Left hindlimb (tissue), 1 donor: ENCODE measurements around the gene MSLN.

Experiments
- DNase-seq: peaks from one replicate; pipeline ENCODE4 v3.0.0-alpha.2; 2018

MSLN gene

GRCh38 chr16:778447-778846, 17.9 kb downstream of the MSLN start:
- DNase-seq, result no peak

GRCh38 chr16:778909-779527, 18.5 kb downstream of the MSLN start:
- DNase-seq, result no peak

GRCh38 chr16:779561-779960, 19.0 kb downstream of the MSLN start:
- DNase-seq, result no peak

GRCh38 chr16:780296-780695, 19.8 kb downstream of the MSLN start:
- no peak for DNase-seq

GRCh38 chr16:781346-782010, 20.9 kb downstream of the MSLN start:
- no peak for DNase-seq

GRCh38 chr16:782258-782657, 21.7 kb downstream of the MSLN start:
- DNase-seq, result no peak

GRCh38 chr16:782766-783403, 22.4 kb downstream of the MSLN start:
- no peak for DNase-seq

- no peak for DNase-seq
Observed at GRCh38 chr16:783404-784161, 23.0 kb downstream of the MSLN start.

GRCh38 chr16:784431-784830, 23.9 kb downstream of the MSLN start:
- DNase-seq, result no peak

- DNase-seq, result no peak
Observed at GRCh38 chr16:785563-786535, 25.3 kb downstream of the MSLN start.

GRCh38 chr16:787321-787966, 26.9 kb downstream of the MSLN start:
- DNase-seq, result no peak

GRCh38 chr16:787978-788398, 27.5 kb downstream of the MSLN start, which contains the start of gene RPUSD1:
TSS of gene RPUSD1 (minus strand) at chr16:788381. CDS start at chr16:787737, 644 bp downstream.
- no peak for DNase-seq

- DNase-seq, result peak; percentile 97
Observed at GRCh38 chr16:788399-789126, 28.0 kb downstream of the MSLN start, which contains the start of gene CHTF18. TSS of gene CHTF18 (plus strand) at chr16:788620. CDS start at chr16:788685, 65 bp downstream.

- no peak for DNase-seq
Observed at GRCh38 chr16:789191-789850, 28.8 kb downstream of the MSLN start.

GRCh38 chr16:790086-790485, 29.6 kb downstream of the MSLN start:
- DNase-seq, result no peak

GRCh38 chr16:791131-791530, 30.6 kb downstream of the MSLN start:
- no peak for DNase-seq

GRCh38 chr16:792221-792995, 31.9 kb downstream of the MSLN start:
- no peak for DNase-seq

- DNase-seq, result no peak
Observed at GRCh38 chr16:793414-793813, 32.9 kb downstream of the MSLN start.

- DNase-seq, result no peak
Observed at GRCh38 chr16:794091-794822, 33.7 kb downstream of the MSLN start.
